ENCODE measurements around the gene SAT1.
"Not testable (repeated sequence)": the region's sequence is repeated elsewhere in the genome, so short reads cannot be mapped to it uniquely, and the experiment has no call there.

Gene SAT1

DNA sequence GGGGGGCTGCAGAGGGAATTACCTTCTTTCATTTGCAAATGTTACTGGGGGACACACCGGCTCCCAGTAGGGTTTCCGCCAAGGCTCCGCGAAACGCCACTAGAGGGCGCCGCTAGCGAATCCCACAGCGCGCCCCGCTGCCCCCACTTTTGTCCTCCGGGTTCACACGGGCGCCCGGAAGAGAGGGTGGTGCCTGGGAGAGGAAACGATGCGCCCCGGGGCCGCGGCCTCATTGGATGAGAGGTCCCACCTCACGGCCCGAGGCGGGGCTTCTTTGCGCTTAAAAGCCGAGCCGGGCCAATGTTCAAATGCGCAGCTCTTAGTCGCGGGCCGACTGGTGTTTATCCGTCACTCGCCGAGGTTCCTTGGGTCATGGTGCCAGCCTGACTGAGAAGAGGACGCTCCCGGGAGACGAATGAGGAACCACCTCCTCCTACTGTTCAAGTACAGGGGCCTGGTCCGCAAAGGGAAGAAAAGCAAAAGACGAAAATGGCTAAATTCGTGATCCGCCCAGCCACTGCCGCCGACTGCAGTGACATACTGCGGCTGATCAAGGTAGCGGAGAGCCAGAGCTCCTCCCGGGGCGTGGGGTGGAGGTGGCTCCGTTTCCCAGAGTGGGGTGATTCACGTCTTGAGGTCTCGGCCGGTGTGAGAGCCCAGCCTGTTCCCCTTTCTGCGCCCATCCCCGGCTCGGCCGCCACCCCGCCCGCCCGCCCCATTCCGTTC is at the start of gene SAT1:
SAT1 (plus strand) TSS at position 311 of the 726 bp plus-strand sequence; CDS start at position 490, 179 bp downstream.
- DNase-seq (ENCODE audit: low spot score): peak; percentile 93

DNA sequence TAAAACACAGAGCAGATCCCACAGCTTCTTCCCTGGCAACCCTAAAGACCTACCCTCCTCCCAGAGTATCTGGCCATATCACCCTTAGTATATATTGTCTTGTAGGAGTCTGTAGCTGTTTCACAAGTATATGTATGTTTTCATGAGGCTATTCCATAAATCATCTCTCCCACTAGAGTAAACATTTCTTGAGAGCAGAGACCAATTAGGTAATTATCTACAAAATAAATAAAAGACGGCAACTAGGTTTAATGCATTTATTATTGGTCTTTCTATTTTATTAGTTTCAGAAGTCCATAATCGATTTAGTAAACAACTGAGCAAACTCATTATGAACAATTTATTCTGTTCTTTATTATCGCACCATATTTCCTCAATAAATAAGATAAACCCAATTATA is 46.9 kb upstream of the SAT1 start:
- DNase-seq (ENCODE audit: low spot score): no peak

DNA sequence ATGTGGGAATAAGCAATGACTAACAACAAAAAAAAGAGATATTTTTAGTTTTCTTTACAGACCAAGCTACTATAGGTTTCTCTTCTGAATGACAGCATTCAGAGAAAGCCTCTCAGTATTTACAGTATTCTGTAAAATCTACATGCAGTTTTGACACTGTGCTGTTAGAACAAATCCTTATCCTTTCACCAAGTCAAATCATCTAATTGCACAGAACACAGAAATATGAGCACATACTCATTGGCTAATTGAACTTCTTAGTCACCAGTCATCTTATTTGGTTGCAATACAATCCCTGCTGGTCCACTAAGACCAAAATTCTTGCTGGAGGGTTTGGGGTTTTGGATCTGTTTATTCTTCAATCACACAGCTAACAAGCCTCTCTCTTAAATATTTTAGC is 45.6 kb upstream of the SAT1 start:
- no peak for DNase-seq (ENCODE audit: low spot score)

DNA sequence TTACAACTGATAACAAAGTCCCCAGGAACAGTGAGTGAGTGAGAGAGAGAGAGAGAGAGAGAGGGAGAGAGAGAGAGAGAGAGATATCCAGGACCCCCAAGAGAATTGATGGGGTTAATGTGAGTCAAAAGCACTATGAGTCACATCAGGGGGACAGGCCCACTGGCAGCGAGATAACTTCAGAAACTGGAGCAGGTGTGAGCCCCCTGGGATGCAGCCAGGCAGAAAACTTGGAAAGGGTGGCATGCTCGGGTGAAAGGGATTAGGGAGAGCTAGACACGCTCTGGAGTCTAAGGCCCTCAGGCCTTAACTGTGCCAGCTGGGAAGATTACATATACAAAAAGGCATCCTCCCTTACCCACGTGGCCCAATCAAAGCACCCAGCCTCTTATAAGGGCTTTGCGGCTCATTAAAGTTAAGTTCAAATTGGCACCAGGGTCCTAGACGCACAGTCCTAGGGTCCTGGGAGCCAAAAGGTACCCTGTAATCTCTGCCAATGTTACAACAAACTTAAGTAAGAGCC is 40.7 kb upstream of the SAT1 start:
- peak; percentile 79 for DNase-seq (ENCODE audit: low spot score)

DNA sequence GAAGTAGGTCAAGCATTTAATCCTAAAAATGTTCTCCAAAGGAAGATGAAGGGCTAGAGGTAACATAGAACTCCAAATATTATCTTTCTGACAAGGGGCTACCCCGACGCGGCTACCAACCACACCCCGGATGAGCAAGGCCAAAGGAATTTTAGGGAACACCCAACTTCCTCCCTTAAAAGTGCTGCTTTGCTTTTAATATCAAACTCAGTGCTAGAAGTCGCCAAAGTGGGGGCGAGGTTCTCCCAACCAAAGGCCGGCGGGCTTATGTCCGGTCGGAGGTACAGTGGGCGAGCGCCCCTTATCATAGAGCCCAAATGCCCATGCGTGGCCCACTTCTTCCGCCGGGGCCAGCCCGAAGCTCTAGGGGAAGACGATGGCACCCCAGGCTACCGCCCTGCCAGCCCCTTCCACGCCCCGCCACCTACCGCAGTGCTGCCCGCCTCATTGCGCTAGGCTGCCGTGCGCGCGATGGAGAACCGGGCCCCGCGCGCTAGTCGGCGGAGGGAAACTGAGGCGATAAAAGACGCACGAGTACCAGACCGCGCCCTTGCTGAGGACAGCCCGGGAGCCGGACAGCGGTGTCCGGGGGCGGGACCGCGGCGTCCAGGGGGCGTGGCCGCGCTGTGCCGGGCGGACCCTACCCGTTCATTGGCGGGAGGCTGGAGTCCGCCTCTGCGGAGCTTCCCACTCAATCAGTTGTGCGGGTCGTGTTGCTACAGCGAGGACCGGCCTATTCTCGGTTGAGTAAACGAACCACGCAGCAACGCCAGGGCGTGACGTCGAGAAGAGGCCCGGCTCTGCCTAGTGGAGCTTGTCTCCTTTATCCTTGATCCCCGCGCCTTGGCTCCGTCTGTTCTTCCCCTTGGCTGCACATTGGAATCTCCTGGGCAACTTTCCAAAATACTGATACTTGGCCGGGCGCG is 40.0 kb upstream of the SAT1 start, which contains the start of gene ACOT9:
ACOT9 (minus strand) TSS at position 580 of the 926 bp plus-strand sequence; CDS start at position 448, 132 bp downstream.
- DNase-seq (ENCODE audit: low spot score): peak; percentile 88

DNA sequence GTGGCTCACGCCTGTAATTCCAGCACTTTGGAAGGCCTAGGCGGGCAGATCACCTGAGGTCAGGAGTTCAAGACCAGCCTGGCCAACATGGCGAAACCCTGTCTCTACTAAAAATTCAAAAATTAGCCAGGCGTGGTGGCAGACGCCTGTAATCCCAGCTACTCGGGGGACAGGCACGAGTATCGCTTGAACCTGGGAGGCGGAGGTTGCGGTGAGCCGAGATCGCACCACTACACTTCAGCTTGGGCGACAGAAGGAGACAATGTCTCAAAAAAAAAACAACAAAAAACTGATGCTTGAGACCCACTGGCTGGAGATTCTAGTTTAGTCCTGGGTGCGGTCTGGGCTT is 39.4 kb upstream of the SAT1 start:
- DNase-seq (ENCODE audit: low spot score): not testable (repeated sequence)

DNA sequence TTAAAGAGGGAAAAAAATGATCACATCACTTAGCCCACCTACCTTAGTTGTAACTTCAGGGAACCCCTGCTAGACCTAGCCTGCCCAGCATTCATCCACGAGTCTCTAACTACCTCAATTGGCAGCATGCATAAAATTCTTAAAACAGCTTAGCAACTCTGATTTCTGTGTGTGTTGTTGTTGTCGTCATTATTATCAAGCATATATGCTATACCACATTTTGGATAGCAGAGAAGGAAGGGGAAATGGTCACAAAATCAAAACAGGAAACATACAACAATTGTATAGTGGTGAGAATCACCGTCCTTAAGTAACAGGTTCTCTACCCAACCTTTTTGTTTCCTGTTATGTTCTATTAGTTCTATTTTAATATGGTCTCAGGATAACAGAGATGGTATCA is 37.2 kb upstream of the SAT1 start:
- DNase-seq (ENCODE audit: low spot score): no peak

DNA sequence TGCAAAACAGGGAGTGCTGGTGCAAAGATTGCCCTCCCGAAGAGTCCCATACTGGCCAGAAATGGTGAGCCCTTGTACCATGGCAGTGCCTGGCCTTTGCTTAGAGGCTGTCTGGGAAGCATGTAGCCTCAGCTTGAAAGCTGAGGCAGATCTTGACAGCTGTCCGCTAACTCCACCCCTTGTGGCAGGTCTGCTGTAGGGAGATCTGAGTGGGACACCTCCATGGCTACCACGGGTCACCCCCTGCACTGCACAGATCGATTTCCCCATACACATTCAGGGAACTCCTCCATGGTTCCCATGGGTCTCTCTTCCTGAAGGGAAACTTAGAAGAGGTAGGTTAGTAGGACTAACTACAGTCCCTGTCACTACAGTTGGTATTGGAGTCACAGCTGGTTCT is 33.8 kb upstream of the SAT1 start:
- DNase-seq (ENCODE audit: low spot score): no peak

DNA sequence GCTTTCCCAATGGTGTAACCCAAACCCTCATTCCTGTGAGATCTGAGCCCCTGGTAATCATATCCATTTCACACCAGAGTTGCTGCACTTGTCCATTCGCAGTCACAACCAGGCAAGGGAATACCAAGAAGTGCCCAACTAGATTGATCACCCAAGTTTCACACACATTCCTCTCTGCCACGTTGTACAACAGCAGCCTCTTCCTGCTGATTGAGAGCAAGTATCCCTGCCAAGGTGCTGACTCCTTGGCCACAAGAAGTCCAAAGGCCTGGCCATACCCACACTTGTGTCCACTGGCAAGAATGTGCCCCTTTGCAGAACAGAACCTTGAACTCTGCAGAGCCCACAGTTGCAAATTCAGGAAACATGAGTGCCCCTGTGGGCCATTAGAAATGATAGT is 33.4 kb upstream of the SAT1 start:
- DNase-seq (ENCODE audit: low spot score): no peak

DNA sequence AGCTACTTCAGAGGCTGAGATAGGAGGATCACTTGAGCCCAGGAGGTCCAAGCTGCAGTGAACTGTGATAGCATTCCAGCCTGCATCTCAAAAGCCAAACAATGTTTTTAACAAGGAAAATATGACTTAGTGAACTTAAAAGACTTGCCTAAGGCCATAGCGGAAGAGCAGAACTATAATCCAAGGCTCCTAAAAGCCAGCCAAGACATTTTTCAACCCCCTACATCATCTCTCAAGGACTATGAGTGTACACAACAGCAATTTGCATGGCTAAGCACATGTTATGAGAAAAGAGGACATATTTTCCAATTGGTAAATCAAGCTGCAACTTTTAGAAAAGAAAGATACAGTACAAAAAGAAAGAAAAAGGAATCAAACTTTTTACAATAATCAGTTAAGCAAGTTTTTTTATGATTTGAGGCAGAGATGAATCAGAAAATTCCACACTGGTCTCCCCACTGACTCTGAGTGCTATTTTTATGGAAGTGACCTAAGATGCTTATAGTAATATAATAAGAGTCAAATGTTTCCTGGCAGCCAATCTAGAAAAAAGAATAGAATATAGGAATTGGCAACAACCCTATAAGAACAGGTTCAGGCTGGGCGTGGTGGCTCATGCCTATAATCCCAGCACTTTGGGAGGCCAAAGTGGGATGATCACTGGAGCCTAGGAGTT is 30.1 kb upstream of the SAT1 start:
- DNase-seq (ENCODE audit: low spot score): no peak

DNA sequence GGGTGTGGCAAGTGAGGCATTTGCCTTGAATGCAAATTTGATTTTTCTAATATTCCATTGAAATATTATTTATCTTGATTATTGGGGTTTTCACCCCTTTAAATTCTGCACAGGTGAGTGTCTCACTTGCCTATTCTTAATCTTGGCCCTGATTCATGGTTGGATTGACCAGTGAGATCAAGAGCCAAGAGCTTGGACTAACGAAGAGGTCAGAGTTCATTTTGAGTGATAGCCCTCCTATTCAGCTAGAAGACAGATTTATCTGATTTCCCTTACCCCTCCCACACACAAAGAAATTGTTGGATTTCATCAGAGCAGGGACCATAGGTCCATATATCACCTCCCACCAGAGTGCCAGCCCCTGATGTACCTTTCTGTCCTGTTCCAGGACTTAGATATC is 28.3 kb upstream of the SAT1 start:
- no peak for DNase-seq (ENCODE audit: low spot score)

DNA sequence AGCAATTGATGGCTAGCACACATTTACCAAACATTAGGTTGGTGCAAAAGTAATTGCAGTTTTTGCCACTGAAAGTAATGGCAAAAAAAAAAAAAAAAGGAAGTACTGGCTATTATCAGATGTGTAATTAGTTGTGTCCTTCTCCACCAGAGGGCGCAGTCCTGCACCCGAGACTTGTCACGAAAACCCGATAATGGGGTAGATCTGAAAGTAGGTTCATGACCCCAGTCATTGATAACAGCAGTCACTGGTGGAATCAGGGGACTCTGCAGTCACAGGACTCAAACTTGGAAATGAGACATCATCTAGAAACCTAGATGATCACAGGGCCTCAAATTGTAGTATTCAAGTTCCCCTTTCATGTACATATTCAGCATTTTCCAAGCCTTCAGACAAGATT is 26.8 kb upstream of the SAT1 start:
- peak; percentile 43 for DNase-seq (ENCODE audit: low spot score)

DNA sequence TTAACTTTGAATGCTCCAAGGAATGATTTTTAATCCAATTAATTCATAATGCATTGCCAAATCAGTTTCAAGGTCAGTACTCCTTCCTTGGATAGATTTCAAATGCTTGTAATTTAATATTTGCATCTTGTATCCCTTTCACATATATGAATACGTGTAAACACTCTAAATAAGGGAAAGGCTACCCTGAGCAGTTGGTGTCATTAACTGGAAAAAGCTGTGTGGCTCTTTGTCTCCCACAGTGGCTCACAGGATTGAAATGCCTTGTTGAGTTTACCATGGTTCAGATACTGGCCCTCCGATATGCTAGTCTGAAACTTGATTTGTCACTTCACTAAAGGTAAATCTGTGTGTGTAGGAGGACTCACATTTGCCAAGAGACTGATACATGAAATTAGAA is 23.2 kb upstream of the SAT1 start:
- DNase-seq (ENCODE audit: low spot score): no peak

DNA sequence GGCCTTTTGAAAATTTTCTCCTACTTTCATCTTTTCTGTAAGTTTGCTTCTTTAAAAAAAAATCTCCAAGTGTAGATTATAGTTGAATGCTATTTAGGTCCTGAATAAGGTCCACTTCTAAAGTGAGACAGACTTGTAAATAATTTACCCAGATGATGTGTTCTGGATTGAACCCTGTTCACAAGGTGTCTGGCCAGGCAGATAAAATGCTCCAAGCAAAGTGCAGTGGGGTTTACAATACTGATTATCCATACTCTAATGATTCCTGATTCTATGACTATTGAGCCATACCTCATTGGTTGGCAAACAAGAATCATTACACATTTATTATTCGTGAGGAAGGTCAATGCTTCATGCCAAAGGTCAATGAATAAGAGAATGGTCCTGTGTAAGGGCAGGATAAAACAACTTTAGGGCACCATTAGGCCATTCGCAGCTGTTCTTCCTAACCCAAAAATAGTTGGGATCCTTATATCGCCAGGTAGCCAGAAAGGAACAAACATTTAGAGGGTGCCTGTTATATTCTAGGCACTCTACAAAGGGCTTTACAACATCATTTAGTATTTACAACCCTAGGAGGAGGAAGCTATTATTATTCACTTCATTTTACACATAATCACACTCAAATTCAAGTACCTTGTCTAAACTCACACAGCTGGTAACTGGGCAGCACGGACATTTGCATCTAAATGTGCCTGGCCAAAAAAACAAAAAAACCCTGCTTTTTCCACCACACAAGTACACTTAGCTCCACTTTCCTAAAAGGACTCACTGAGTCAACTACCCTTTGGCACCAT is 18.6 kb upstream of the SAT1 start:
- no peak for DNase-seq (ENCODE audit: low spot score)

DNA sequence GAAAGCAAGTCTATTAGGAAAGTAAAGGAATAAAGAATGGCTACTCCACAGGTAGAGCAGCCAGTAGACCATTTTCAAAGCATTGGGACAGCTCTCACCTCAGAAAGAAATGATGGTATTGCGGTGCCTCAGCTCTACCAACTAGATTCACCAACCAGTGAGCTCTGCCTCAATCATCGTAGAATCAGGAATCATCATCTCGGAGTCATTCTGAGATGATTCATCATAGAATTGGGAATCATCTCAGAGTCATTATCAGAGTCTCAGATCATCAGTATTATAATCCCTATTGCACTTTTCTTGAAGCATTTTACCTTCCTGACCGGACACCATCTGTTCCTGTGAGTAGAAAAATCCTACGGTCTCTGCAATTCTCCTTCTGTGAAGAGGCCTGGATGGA is 17.5 kb upstream of the SAT1 start:
- no peak for DNase-seq (ENCODE audit: low spot score)

DNA sequence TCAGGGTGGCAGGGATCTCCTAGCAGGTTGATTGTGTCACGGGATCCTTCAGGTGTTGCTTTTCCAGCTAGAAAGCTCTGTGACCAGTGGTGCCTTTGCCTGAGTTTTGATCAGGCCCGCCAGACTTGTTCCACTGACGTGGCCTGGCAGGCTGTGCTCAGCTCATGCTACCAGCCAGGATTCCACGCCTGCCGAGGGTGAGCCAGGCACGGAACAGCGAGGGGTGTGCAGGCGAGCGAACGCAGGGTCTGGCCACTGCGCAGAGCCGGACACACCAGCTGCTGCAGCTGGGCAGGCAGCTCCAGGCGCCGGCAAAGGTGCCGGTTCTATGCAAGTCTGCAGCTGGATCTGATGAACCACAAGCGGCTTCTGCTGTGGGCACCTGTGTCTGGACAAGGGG is 17.1 kb upstream of the SAT1 start:
- DNase-seq (ENCODE audit: low spot score): no peak

DNA sequence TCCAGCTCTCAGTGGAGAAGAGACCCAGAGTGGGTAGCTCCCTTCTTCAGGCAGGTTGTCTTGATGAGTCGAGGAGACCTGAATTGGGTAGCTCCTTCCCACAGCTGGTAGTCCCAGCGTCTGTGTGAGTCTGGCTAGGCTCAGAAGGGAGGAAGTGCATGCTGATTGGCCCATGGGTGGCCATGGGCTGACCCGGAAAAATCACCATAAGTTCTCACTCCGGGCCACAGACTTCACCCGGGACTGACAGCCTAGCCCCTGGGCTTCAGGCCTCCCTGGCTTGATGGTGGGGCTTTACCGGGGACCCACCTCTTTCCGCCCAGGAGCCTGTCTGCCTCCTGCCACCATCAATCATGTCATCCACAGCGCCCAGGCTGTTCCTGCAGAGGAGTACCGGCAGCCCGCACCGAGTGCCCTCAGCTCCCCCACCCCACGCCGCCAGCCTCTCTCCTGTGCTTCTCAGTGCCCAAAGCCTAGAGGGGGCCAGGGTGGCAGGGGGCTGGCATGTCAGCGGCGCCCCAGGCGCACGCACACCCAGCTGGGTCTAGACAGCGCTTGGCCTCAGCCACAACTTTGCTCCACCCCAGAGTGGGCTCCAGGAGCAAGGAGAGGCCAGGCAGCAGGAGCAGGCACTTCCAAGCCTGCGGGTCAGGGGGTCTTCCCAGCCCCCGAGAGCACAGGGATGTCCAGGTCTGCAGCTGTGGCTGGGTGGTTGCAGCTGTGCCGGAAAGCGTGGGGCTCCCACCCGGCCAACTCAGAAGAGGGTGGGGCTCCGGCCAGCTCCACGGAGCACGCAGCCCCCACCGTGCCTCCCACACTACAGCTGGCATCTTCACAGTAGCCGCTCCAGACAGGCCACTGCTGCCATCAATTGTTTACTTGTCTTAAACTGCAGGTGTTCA is 16.1 kb upstream of the SAT1 start:
- no peak for DNase-seq (ENCODE audit: low spot score)

DNA sequence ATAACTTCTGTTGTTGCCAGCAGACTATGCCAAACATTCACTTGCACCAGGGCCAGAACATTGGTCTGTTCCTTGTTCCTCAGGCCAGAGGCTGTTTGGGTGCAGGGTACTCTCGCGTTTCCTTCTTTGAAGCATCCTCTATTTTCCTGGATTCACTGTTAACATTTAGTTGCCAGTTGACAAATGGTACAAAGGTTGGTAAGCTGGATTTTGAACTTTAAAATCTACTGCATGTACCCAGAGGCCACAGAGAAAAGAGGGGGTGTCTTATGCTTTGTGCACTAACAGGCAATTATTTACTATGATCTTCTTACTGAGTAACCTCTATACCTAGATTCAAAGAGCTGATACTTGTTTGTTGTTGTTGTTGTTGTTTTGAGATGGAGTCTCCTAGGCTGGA is 12.8 kb upstream of the SAT1 start:
- no peak for DNase-seq (ENCODE audit: low spot score)

DNA sequence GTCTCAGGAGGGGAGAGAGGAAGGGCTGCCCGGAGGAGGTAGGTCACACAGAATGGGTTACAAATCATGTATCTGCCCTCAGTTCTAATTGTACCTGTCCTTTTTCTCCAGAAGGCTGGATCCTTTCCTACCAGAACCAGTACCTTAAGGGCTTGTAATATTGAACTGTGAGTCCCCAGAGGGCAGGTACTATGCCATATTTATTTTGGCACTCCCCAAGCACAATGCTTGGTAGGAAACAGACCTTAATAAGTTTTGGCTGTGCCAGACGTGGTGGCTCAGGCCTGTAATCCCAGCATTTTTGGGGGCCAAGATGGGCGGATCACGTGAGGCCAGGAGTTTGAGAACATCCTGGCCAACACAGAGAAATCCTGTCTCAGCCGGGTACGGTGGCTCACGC is 11.9 kb upstream of the SAT1 start:
- not testable (repeated sequence) for DNase-seq (ENCODE audit: low spot score)

DNA sequence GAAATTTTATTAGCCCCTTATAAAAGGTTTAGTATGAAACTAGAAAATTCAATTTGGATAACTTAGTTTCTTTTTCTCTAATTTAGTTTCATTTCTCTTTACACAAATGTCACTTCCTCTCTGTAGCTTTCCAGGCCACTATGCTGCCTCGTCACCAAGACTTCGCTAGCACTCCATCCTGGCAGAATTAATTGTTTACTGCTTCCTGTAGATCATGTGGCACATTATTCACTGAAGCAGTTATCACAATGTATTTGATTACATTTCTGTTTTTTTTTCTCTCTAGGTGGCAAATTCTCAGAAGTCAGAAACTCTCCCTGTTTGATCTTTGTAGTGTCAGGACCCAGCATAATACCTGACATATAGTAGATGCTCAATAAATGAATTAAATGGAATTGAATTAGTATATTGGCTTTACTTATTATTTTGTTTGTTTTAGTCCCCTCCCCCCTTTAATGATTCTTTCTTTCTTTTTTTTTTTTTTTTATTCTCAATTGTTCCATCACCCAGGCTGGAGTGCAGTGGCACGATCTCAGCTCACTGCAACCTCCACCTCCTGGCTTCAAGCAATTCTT is 9.3 kb upstream of the SAT1 start:
- no peak for DNase-seq (ENCODE audit: low spot score)
